Natural killer cell (primary cell): ENCODE measurements around the gene DCTPP1. TPM values are rescaled to one million over a fixed set of nuclear protein-coding genes. Genes with fewer than 3 reads are reported as not detected.
"Not testable (repeated sequence)": the region's sequence is repeated elsewhere in the genome, so short reads cannot be mapped to it uniquely, and the experiment has no call there.

Experiments used
- ATAC-seq, 3 donors: fragments of 150-1000 bp in 2 of 3; fragments of 200-7000 bp in 1 of 3; cut with Tn5 transposase; 1 replicate in 1 of 3; 2 replicates in 2 of 3; pipeline ENCODE4 v1.10.0; 2021; ENCODE audit warnings: mild to moderate bottlenecking in 2 of 3, moderate library complexity in 2 of 3
- DNase-seq, 2 donors: peaks; one replicate each; pipeline versions ENCODE4 v3.0.0 to v3.0.0-alpha.2; 2013 to 2021; ENCODE audit warnings: mixed read lengths in 1 of 2
- H3K27ac ChIP-seq: one replicate; pipeline ENCODE4 v1.5.1; 2013; ENCODE audit warnings: mild to moderate bottlenecking, low read length
- H3K27me3 ChIP-seq: one replicate; pipeline ENCODE4 v1.6.1; 2013; ENCODE audit warnings: low read length; ENCODE audit not compliant: control insufficient read depth, insufficient read depth
- H3K36me3 ChIP-seq: one replicate; pipeline ENCODE4 v1.6.1; 2013; ENCODE audit warnings: low read length; ENCODE audit not compliant: control insufficient read depth, insufficient read depth
- H3K4me1 ChIP-seq: one replicate; pipeline ENCODE4 v1.6.1; 2013; ENCODE audit warnings: low read length; ENCODE audit not compliant: control insufficient read depth, insufficient read depth
- H3K4me3 ChIP-seq: one replicate; pipeline ENCODE4 v1.5.1; 2013; ENCODE audit warnings: low read length
- H3K9me3 ChIP-seq: one replicate; pipeline ENCODE4 v1.6.1; 2013; ENCODE audit warnings: low read length; ENCODE audit not compliant: control insufficient read depth, insufficient read depth
- H3K27ac Mint-ChIP-seq, 2 donors: one replicate each; pipeline ENCODE4 v1.8.0; 2022; ENCODE audit warnings: mild to moderate bottlenecking in 2 of 2, mixed read lengths in 2 of 2, moderate library complexity in 1 of 2
- H3K27me3 Mint-ChIP-seq, 2 donors: one replicate each; pipeline ENCODE4 v1.8.0; 2022; ENCODE audit warnings: low read depth in 2 of 2, mixed read lengths in 2 of 2
- H3K36me3 Mint-ChIP-seq: one replicate; pipeline ENCODE4 v1.8.0; 2022; ENCODE audit warnings: mixed read lengths
- H3K4me1 Mint-ChIP-seq, 2 donors: one replicate each; pipeline ENCODE4 v1.8.0; 2022; ENCODE audit warnings: mixed read lengths in 2 of 2
- H3K4me3 Mint-ChIP-seq: one replicate; pipeline ENCODE4 v1.8.0; 2022; ENCODE audit warnings: mild to moderate bottlenecking, moderate library complexity, mixed read lengths
- H3K9me3 Mint-ChIP-seq, 2 donors: one replicate each; pipeline ENCODE4 v1.8.0; 2022; ENCODE audit warnings: mixed read lengths in 2 of 2
- WGBS: methylation state at CpG from one replicate; pipeline ENCODE4 v1.1.7; 2013; ENCODE audit warnings: missing lambda C conversion rate; ENCODE audit not compliant: insufficient coverage; 5-methylcytosine and 5-hydroxymethylcytosine counted together
- intact Hi-C: fragments of 100-400 bp; cut with micrococcal nuclease; formaldehyde crosslinking; loops from one replicate; pipeline ENCODE4 v1.14.2; 2022
- total RNA-seq, 4 donors: library from RNA; stranded (reverse); fragments of 120-200 nt in 1 of 4; gene quantifications; one replicate each; pipeline versions ENCODE4 v1.2.3 to v1.2.4, GENCODE V29; 2013 to 2022
- TF ChIP-seq, protein P1 (sequence below): fragments of 200-600 bp; IDR thresholded peaks from one replicate; pipeline ENCODE4 v1.8.0; 2022; ENCODE audit warnings: antibody characterized with exemption

DCTPP1 gene
- total RNA-seq, 3 donors from 2014 or later (not counting 1 experiment from before 2014, with no cell fraction given), result 11.2 to 16.9 (median 15.2) TPM

- Histone ChIP-seq H3K9me3 (no peaks in the 10 kb centered on the region), H3K36me3 (no peaks in the 10 kb centered on the region), H3K4me1 (peaks cover 67% of the 10 kb centered on the region), H3K4me3 (no peak overlapping the region), H3K27ac (no peak overlapping the region), H3K27me3 (no peaks in the 10 kb centered on the region)
- TF ChIP-seq, protein P1, sequence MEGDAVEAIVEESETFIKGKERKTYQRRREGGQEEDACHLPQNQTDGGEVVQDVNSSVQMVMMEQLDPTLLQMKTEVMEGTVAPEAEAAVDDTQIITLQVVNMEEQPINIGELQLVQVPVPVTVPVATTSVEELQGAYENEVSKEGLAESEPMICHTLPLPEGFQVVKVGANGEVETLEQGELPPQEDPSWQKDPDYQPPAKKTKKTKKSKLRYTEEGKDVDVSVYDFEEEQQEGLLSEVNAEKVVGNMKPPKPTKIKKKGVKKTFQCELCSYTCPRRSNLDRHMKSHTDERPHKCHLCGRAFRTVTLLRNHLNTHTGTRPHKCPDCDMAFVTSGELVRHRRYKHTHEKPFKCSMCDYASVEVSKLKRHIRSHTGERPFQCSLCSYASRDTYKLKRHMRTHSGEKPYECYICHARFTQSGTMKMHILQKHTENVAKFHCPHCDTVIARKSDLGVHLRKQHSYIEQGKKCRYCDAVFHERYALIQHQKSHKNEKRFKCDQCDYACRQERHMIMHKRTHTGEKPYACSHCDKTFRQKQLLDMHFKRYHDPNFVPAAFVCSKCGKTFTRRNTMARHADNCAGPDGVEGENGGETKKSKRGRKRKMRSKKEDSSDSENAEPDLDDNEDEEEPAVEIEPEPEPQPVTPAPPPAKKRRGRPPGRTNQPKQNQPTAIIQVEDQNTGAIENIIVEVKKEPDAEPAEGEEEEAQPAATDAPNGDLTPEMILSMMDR, result no peak
- Mint-ChIP-seq H3K27ac (peak overlapping the region in 1 of 2 donors; percentile 58), H3K9me3 (no peaks in the 10 kb centered on the region), H3K4me1 (peaks cover 33 to 64% of the 10 kb centered on the region in 2 donors), H3K27me3 (peaks cover 0 to 4% of the 10 kb centered on the region in 2 donors), H3K4me3 (peak overlapping the region; percentile 78), H3K36me3 (no peaks in the 10 kb centered on the region)
- ATAC-seq (peak; percentile 17 to 30 (median 21)), DNase-seq (peak in 1 of 2 donors; percentile 36)
- intact Hi-C loops, result loop anchor here (2.0 kb wide), 1 partner anchor 47 kb away; no protein-coding TSS in a partner anchor
- 73% methylated on average over 42 of the region's 42 CpGs for WGBS
These were observed 31.8 kb downstream of the DCTPP1 start for GRCh38 chr16:30397776-30398660.

GRCh38 chr16:30397056-30397455 is 32.8 kb downstream of the DCTPP1 start:
- H3K4me1 Mint-ChIP-seq, result peaks cover 33 to 64% of the 10 kb centered on the region in 2 donors
- H3K27me3 Mint-ChIP-seq, result peaks cover 0 to 4% of the 10 kb centered on the region in 2 donors

GRCh38 chr16:30396627-30397026 is 33.2 kb downstream of the DCTPP1 start:
- H3K4me3 ChIP-seq, H3K27me3 Mint-ChIP-seq, H3K9me3 ChIP-seq, H3K36me3 ChIP-seq, H3K36me3 Mint-ChIP-seq, DNase-seq, ATAC-seq, H3K9me3 Mint-ChIP-seq, H3K27me3 ChIP-seq, H3K27ac ChIP-seq: not testable (repeated sequence)
- Mint-ChIP-seq H3K27ac (peak overlapping the region in 1 of 2 donors; percentile 74), H3K4me3 (peak overlapping the region; percentile 78), H3K4me1 (peaks cover 33 to 61% of the 10 kb centered on the region in 2 donors)
- intact Hi-C loops, result loop anchor here (2.0 kb wide), 1 partner anchor 46 kb away; no protein-coding TSS in a partner anchor
- 94% methylated on average over 3 of the region's 4 CpGs for WGBS
- peaks cover 67% of the 10 kb centered on the region for H3K4me1 ChIP-seq

More at GRCh38 chr16:30397056-30397455, 32.8 kb downstream of the DCTPP1 start:
- Histone ChIP-seq H3K36me3 (no peaks in the 10 kb centered on the region), H3K4me3 (no peak overlapping the region), H3K9me3 (no peaks in the 10 kb centered on the region), H3K27me3 (no peaks in the 10 kb centered on the region), H3K27ac (no peak overlapping the region), H3K4me1 (peaks cover 67% of the 10 kb centered on the region)
- TF ChIP-seq, protein P1, result no peak
- ATAC-seq (no peak), DNase-seq (no peak)
- no peaks in the 10 kb centered on the region for H3K36me3 Mint-ChIP-seq
- no peaks in the 10 kb centered on the region for H3K9me3 Mint-ChIP-seq
- 60% methylated on average over 4 of the region's 4 CpGs for whole genome bisulfite sequencing
- H3K27ac Mint-ChIP-seq, result peak overlapping the region in 1 of 2 donors; percentile 74
- intact Hi-C loops, result loop anchor here (2.0 kb wide), 1 partner anchor 46 kb away; no protein-coding TSS in a partner anchor
- H3K4me3 Mint-ChIP-seq, result peak overlapping the region; percentile 78

- Histone ChIP-seq H3K27ac (no peak overlapping the region), H3K4me3 (peak overlapping the region; percentile 52), H3K9me3 (no peaks in the 10 kb centered on the region), H3K27me3 (no peaks in the 10 kb centered on the region), H3K4me1 (peaks cover 64% of the 10 kb centered on the region), H3K36me3 (no peaks in the 10 kb centered on the region)
- no peak for DNase-seq
- H3K4me3 Mint-ChIP-seq, result peak overlapping the region; percentile 78
- TF ChIP-seq, protein P1, result no peak
- H3K27me3 Mint-ChIP-seq, result no peaks in the 10 kb centered on the region
- peak overlapping the region in 1 of 2 donors; percentile 22 for H3K27ac Mint-ChIP-seq
- no peaks in the 10 kb centered on the region for H3K9me3 Mint-ChIP-seq
- H3K36me3 Mint-ChIP-seq, result no peaks in the 10 kb centered on the region
- H3K4me1 Mint-ChIP-seq, result peaks cover 33 to 55% of the 10 kb centered on the region in 2 donors
- peak in 1 of 3 donors; percentile 3 for ATAC-seq
- WGBS, result 23% methylated on average over 12 of the region's 13 CpGs
- intact Hi-C loops, result loop anchor here (2.0 kb wide), 1 partner anchor 45 kb away; no protein-coding TSS in a partner anchor
These were observed 33.7 kb downstream of the DCTPP1 start for GRCh38 chr16:30395992-30396585.
